Cerebellar cortex (tissue), 1 donor: ENCODE results near the gene SUPT4H1.
"Not testable (repeated sequence)": the region's sequence is repeated elsewhere in the genome, so short reads cannot be mapped to it uniquely, and the experiment has no call there.

Experiments
- DNase-seq: peaks from one replicate; pipeline ENCODE4 v3.0.0-alpha.2; 2015; ENCODE audit warnings: low spot score

The SUPT4H1 gene

GRCh38 chr17:58351831-58352595, at the start of gene SUPT4H1:
Gene SUPT4H1 (minus strand): TSS chr17:58352201. CDS start chr17:58352135, 66 bp downstream.
- peak; percentile 90 for DNase-seq

- peak; percentile 48 for DNase-seq
Measured at GRCh38 chr17:58401287-58401686, 49.3 kb upstream of the SUPT4H1 start.

- no peak for DNase-seq
Measured at GRCh38 chr17:58400826-58401225, 48.8 kb upstream of the SUPT4H1 start.

GRCh38 chr17:58399974-58400373, 48.0 kb upstream of the SUPT4H1 start:
- no peak for DNase-seq

- no peak for DNase-seq
Measured at GRCh38 chr17:58398574-58399266, 46.7 kb upstream of the SUPT4H1 start.

GRCh38 chr17:58397421-58397820, 45.4 kb upstream of the SUPT4H1 start:
- not testable (repeated sequence) for DNase-seq

GRCh38 chr17:58396173-58396572, 44.2 kb upstream of the SUPT4H1 start:
- DNase-seq, result no peak

- no peak for DNase-seq
Measured at GRCh38 chr17:58394534-58395223, 42.7 kb upstream of the SUPT4H1 start.

GRCh38 chr17:58391302-58391984, 39.4 kb upstream of the SUPT4H1 start:
- no peak for DNase-seq

GRCh38 chr17:58390884-58391283, 38.9 kb upstream of the SUPT4H1 start:
- no peak for DNase-seq

GRCh38 chr17:58388302-58389190, 36.5 kb upstream of the SUPT4H1 start:
- DNase-seq, result no peak

GRCh38 chr17:58387834-58388233, 35.8 kb upstream of the SUPT4H1 start:
- DNase-seq, result no peak

- no peak for DNase-seq
Measured at GRCh38 chr17:58386708-58387107, 34.7 kb upstream of the SUPT4H1 start.

- no peak for DNase-seq
Measured at GRCh38 chr17:58385359-58385899, 33.4 kb upstream of the SUPT4H1 start.

- no peak for DNase-seq
Measured at GRCh38 chr17:58384897-58385296, 32.9 kb upstream of the SUPT4H1 start.

- no peak for DNase-seq
Measured at GRCh38 chr17:58383892-58384462, 32.0 kb upstream of the SUPT4H1 start.

GRCh38 chr17:58382872-58383242, 30.9 kb upstream of the SUPT4H1 start:
- no peak for DNase-seq

- no peak for DNase-seq
Measured at GRCh38 chr17:58382108-58382871, 30.3 kb upstream of the SUPT4H1 start.

- peak; percentile 83 for DNase-seq
Measured at GRCh38 chr17:58381124-58382035, 29.4 kb upstream of the SUPT4H1 start.
